Neural progenitor cell (in vitro differentiated cells): Measurements from ENCODE around the gene ENTPD2.

Source experiments
- CTCF ChIP-seq: fragments of 200-600 bp; sonication (generic); IDR thresholded peaks from 2 replicates; pipeline ENCODE4 v1.5.1; 2017; ENCODE audit warnings: antibody characterized with exemption, mild to moderate bottlenecking
- EZH2 ChIP-seq: fragments of 200-600 bp; sonication (generic); IDR thresholded peaks from 2 replicates; pipeline ENCODE4 v1.6.1; 2017; ENCODE audit warnings: antibody characterized with exemption, mild to moderate bottlenecking, moderate library complexity

- TF ChIP-seq CTCF (no peak), EZH2 (no peak)
Observed at GRCh38 chr9:137007108-137007815, 46.6 kb downstream of the ENTPD2 start.
